ENCODE results near the gene ATG7.
"Not testable (repeated sequence)": the region's sequence is repeated elsewhere in the genome, so short reads cannot be mapped to it uniquely, and the experiment has no call there.

Gene ATG7

DNA sequence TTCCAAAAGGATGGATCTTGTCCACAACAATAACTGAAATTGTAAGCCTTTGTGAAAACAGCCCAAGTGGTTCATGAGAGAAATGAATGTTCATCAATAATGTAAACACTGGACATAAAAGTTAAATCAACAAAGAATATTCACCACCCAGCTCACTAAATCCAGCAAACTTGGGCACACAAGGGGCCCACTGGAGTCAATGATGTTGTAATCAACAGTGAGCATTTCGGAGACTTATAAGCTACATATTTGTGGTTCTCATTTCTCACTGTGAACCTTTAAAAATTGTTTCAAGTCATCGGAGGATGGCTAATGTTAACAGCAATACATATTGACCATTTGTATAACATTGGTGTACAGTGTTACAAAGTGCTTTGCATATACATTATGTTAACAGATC, 308.4 kb downstream of the ATG7 start:
- no peak for DNase-seq

DNA sequence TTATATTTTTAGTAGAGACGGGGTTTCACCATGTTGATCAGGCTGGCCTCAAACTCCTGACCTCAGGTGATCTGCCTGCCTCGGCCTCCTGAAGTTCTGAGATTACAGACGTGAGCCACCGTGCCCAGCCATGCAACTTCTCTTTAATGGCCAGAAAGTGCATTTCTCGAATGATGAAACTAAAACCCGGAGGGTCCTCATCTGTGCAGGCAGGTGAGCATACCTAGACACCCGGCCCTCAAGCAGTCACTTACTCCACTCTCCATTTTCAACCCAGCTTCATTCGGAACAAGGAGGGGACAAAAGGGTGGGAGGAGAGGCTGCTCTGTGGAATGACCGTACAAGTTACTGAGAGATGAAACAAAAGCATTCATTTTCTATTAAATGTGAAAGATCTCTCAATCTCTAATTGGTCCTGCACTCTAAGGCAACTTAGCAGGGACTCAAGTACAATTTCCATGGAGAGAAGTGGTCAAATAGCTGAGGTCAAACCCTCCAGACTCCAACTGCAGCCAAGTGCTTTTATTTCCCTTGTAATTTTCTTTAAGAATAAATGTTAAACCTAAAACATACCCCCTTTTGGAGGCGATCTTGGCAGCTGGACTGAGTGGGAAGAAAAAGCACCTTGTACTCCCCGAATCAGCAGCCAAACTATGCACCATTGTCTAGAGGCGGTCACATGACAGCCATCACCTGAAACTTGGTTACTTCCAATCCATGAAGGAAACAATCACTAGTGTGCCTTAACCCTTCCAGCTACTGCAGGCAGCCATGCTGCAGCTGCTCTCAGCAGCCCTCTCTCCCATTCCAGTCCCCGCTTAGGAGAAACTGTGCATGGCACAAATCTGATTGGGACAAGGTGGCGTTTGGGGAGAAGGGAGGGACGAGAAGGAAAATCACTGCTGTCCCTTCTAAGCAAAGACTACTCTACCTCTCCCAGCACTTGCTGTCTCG, 309.3 kb downstream of the ATG7 start:
- no peak for DNase-seq

DNA sequence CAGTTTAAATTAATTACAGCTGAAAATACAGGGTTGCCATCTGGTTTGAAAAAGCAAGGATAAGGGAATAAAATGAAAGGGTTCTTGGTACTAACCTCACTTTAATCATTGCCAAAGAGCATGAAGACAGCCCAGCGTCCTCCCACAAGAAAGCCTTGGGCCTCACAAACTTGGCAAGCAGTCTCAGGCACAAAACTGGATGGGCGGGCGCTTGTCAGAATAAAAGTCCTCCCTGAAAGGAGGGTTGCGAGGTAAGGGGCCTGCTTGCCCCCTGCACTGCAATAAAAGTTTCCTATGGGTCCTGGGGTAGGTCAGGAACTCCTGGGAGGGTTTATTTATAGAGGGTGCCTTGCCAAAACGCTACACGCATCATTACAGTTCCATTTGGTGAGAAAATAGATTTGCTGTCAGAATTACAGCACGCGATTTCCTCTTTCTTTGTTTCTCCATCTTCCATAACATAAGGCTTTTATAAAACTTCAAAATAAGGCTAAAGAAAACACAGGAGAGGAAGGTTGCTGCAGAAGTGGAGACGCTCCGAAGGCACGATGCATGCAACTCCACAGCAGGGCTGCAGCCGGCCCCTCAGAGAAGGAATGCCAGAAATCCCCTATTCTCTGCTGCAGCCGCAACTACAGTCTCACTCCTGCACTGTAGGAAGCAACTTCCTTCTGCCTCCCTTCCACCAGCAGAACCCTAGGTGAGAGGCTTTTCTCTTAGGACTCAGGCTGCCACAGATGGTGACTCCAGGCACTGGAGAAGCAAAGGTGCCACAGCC, 310.2 kb downstream of the ATG7 start:
- DNase-seq, result no peak

GRCh38 chr3:11583235-11583634, 311.0 kb downstream of the ATG7 start:
- no peak for DNase-seq

DNA sequence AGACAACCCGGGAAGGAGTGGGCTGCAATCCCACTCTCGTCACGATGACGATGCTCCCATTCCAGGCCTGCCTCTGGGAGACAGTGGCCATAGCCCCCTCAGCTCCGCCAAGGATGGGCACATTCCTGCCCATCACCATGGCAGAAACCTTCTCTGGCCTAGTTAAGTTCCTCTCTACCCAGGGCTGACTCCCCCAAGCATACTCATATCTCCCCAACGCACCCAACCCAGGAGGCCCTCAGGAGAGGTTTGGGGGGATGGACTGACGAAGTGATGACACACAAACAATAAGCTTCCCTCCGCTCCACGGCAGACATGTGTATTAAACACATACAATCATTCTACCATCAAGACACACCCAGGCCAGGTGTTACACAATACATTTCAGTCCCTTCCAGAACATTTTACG, 311.4 kb downstream of the ATG7 start:
- DNase-seq, result no peak

- no peak for DNase-seq
Measured at GRCh38 chr3:11584570-11584969, 312.4 kb downstream of the ATG7 start.

GRCh38 chr3:11587766-11588165, 315.6 kb downstream of the ATG7 start:
- no peak for DNase-seq

DNA sequence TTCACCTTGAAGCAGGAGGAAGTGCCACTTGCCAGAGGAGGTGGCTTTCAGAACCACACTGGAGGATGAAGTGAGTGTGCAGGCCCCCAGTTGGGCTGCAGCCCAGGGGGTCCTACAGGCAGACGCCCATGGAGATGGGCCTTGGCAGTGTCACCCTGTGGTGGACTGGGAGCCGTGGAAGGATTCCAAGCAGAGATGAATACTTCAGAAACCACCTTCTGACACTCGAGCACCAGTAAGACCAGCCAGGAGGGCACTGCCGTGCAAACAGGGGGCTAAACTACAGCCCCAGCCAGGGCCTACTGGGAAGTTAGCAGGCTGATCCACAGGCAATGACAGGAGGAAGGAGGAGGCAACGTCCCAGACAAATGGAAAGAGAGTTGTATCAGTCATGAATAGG, 316.1 kb downstream of the ATG7 start:
- no peak for DNase-seq

DNA sequence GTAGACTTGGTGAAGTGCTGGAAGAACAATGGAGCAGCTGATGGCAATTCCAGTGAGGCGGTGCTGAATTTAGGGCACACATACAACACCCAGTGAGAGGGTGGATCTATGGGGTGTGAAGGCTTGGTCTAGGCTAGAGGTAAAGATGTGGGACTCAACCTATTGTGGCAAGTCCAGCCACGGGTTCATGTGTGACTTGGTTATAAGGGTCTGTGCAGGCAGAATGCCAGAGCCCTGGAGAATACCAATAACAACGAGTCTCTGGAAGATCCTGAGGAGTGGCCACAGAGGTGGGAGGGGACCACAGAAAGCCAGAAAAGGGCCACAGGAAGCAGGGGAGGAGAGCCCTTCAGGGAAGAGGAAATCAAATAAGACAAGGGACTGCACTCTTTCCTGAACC, 316.6 kb downstream of the ATG7 start:
- DNase-seq, result no peak

- DNase-seq, result no peak
Measured at GRCh38 chr3:11589706-11590105, 317.5 kb downstream of the ATG7 start.

- DNase-seq, result no peak
Measured at GRCh38 chr3:11591002-11591355, 318.8 kb downstream of the ATG7 start.

GRCh38 chr3:11591391-11592282, 319.4 kb downstream of the ATG7 start:
- no peak for DNase-seq

DNA sequence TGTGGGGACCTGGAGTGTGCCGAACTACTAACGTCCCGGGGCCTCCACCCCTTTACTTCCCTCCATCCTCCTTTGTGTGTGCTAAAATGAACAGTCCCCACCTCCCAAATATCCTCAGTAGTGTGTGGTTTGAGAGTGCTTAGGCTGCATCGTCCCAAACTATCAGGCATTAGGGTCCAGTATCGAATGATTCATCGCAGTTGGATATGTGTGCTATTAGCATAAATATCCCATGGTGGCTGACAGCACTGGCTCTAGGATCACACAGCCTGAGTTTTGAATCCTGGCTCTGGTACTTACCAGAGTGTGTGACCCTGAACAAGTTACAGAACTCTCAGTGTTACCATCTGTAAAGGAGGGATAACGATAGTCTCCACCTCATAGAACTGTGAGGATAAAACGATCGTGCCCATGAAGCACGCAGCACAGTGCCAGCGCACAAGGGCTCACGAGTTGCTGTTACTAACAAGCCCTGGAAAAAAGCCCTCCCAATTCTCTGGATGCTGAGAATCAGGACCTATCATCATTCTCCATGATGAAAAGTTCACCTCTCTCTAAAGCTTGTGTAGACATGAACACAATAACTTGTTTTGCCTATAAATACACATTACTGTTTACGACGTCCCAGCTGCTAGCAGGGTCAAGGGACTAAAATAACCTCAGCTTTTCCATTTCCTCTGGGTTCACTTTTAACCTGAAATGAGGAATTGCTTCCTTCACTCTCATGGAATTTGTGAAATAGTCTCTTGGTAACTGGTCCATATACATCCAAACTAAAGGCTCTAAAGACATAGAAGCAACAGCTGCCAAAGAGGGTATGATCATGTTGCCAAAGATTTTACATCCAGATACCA, 320.5 kb downstream of the ATG7 start:
- DNase-seq, result no peak

DNA sequence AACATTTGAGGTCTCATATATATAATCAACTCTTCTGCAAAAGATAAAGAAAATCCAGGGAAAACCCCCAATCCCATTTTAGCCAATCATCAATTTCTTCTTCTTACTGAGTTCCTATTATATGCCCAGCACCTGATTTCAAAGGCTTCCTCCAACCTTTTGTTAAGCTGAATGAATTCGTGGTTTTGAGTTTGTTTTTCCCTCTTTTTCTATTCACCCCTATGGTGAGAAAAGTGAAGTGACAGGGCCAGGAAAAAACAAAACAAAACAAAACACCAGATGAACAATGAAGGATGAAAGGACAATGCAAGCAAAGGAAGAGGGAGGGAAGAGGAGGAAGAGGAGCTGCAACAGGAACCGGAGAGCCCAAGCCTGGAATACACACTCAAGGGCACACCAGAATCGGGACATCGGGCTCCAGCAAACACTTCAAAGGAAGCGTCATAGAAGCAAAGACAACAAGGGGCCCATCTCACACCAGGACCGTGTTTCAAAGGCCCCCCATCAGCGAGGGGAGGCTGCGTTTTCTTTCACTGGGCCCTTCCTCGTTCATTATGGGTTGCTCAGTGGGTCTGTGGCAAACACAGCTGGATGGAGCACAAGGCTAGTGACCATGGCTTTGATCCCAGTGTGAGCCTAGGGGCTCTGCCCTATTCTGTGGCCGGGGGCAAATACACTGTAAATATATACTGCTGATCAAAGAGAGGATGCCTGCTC, 321.3 kb downstream of the ATG7 start:
- DNase-seq, result no peak

- not testable (repeated sequence) for DNase-seq
Measured at GRCh38 chr3:11595024-11595423, 322.8 kb downstream of the ATG7 start.

DNA sequence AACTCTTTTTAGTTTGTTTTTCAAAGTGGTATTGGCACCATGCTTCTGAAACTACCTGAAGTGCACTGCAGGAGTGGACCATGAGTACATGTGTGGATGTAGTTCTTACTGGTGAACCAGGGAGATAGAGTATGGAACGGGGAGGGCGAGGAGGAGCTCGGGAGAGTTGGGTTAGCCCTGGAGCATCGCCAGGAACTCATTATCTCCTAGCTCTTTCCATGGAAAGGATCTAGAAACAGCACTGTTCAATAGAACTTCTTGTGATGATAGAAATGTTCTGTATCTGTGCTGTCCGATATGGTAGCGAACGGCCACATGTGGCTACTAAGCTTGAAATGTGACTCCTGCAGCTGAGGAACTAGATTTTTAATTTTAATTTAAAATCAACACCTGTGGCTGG, 324.2 kb downstream of the ATG7 start:
- no peak for DNase-seq

DNA sequence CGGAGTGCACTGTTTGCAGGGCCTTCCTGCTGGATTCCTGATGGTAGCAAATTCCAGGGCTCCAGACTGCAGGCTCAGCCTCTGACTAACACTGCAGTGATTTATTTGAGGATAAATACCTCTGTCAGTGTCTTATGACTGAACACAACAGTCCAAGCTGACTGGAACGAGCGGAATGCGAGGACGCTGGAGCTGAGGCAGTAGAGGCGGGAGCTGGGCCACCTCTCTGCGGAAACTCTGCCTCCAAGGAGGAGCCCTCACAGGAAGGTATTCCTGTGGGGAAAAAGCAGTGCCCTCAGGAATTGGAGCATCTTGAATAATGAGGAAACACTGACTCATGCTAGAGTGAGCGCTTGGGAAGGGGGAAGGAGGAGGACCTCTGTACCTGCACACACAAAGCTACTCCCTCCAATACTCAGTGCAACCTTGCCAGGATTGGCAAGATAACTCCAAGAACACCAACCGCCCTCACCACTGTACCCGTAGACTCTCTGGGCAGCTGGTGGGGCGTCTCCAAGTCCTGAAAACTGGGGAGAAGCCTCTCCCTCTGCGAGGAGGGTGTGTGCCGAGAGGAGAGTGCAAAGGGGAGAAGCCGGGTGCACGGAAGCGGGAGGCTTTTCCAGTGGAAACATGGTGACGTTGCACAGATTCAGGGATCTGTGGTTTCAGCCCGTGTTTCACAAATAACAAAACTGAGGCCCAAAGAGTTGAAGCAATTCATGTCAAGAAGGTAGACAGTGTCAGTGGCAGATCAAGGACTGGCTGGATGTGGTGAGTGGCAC, 328.5 kb downstream of the ATG7 start:
- no peak for DNase-seq

GRCh38 chr3:11601446-11602238, 329.4 kb downstream of the ATG7 start:
- DNase-seq, result no peak

DNA sequence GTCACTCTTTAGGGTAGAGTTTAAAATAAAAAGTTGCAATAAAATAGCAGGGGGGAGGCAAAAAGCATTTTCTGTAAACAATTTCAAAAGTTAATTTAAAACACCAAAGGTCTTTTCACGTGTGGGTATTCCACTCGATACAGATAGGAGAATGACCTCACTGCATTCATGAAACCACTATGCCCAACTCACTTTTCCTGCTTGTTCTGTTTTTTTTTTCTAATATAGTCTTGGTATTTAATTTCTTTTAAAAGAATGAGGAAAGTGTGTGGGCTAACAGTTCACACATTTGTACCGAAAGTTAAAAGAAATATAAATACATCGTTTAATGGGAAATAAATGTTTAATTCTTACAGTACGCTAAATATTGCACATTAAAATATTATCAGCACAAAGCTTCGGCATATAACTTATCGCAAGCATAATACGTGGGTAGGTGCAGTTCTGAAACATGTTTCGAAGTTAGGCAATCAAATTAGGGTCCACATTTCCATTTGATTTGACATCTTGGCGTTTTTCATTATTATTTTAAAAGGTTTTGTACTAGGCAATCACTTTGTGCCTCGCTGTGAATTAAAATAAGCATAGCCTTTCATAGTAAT, 330.1 kb downstream of the ATG7 start:
- no peak for DNase-seq

Data from NCI-H774 (cell line).